Kidney epithelial cell (primary cell): ENCODE measurements around the gene KCNT2. TPM values are rescaled to one million over a fixed set of nuclear protein-coding genes. Genes with fewer than 3 reads are reported as not detected.
"Not testable (repeated sequence)": the region's sequence is repeated elsewhere in the genome, so short reads cannot be mapped to it uniquely, and the experiment has no call there.

Experiments used
- DNase-seq: peaks from one replicate; pipeline ENCODE4 v3.0.0-alpha.2; 2010; ENCODE audit warnings: low read depth
- H3K27me3 ChIP-seq: 2 replicates; pipeline ENCODE4 v1.6.0; 2011; ENCODE audit warnings: low read length; ENCODE audit not compliant: control insufficient read depth, insufficient read depth
- H3K36me3 ChIP-seq: 2 replicates; pipeline ENCODE4 v1.5.1; 2011; ENCODE audit warnings: low read length; ENCODE audit not compliant: control insufficient read depth, insufficient read depth
- H3K4me3 ChIP-seq: 2 replicates; pipeline ENCODE4 v1.5.1; 2011; ENCODE audit warnings: low read depth, mild to moderate bottlenecking, control low read depth, low read length
- CTCF ChIP-seq: IDR thresholded peaks from 2 replicates; pipeline ENCODE4 v1.5.1; 2011; ENCODE audit warnings: mild to moderate bottlenecking, moderate library complexity, low read length, control low read depth, inconsistent platforms; ENCODE audit not compliant: insufficient read depth, poor library complexity, severe bottlenecking
- total RNA-seq: library from RNA; depleted of rRNA; stranded (reverse); fragments of >200 nt; gene quantifications from 2 replicates; pipeline ENCODE4 v1.2.3, GENCODE V29; 2015

Gene KCNT2
- total RNA-seq, 1 donor from 2014 or later = 1.8 TPM

- DNase-seq = no peak
- Histone ChIP-seq H3K36me3 (no peaks in the 10 kb centered on the region), H3K27me3 (no peaks in the 10 kb centered on the region), H3K4me3 (no peak overlapping the region)
- TF ChIP-seq CTCF = no peak
Observed at GRCh38 chr1:196531737-196532524, 76.3 kb downstream of the KCNT2 start.

- TF ChIP-seq CTCF = no peak
Observed at GRCh38 chr1:196527919-196528318, 80.3 kb downstream of the KCNT2 start.

GRCh38 chr1:196522574-196523345, 85.5 kb downstream of the KCNT2 start:
- H3K36me3 ChIP-seq, H3K4me3 ChIP-seq, H3K27me3 ChIP-seq, DNase-seq: not testable (repeated sequence)

More at GRCh38 chr1:196527919-196528318, 80.3 kb downstream of the KCNT2 start:
- H3K27me3 ChIP-seq = no peaks in the 10 kb centered on the region
- no peak for DNase-seq
- H3K4me3 ChIP-seq = no peak overlapping the region
- no peaks in the 10 kb centered on the region for H3K36me3 ChIP-seq

GRCh38 chr1:196517193-196517592, 91.0 kb downstream of the KCNT2 start:
- Histone ChIP-seq H3K27me3 (no peaks in the 10 kb centered on the region), H3K36me3 (no peaks in the 10 kb centered on the region), H3K4me3 (no peak overlapping the region)
- DNase-seq = no peak
- TF ChIP-seq CTCF = no peak

- no peak overlapping the region for H3K4me3 ChIP-seq
- DNase-seq = no peak
- H3K27me3 ChIP-seq = no peaks in the 10 kb centered on the region
- H3K36me3 ChIP-seq = no peaks in the 10 kb centered on the region
- no peak for TF ChIP-seq CTCF
Observed at GRCh38 chr1:196516373-196516772, 91.9 kb downstream of the KCNT2 start.

- TF ChIP-seq CTCF = no peak
- no peak for DNase-seq
- H3K27me3 ChIP-seq = no peaks in the 10 kb centered on the region
- H3K4me3 ChIP-seq = no peak overlapping the region
- H3K36me3 ChIP-seq = no peaks in the 10 kb centered on the region
Observed at GRCh38 chr1:196515904-196516303, 92.3 kb downstream of the KCNT2 start.
